Measurements from ENCODE around the gene ERCC3.
"Not testable (repeated sequence)": the region's sequence is repeated elsewhere in the genome, so short reads cannot be mapped to it uniquely, and the experiment has no call there.

Gene ERCC3

GRCh38 chr2:127225186-127225960 lies 68.6 kb downstream of the ERCC3 start:
- DNase-seq, result no peak

GRCh38 chr2:127224135-127224534 lies 69.8 kb downstream of the ERCC3 start:
- not testable (repeated sequence) for DNase-seq

- no peak for DNase-seq
Measured at GRCh38 chr2:127220768-127221527, 73.0 kb downstream of the ERCC3 start.

- DNase-seq, result no peak
Measured at GRCh38 chr2:127220102-127220767, 73.7 kb downstream of the ERCC3 start, which contains the start of gene CYP27C1. TSS of gene CYP27C1 (minus strand) at chr2:127220299. CDS start at chr2:127220270, 29 bp downstream.

GRCh38 chr2:127219171-127220070 lies 74.5 kb downstream of the ERCC3 start:
- DNase-seq, result no peak

- DNase-seq, result no peak
Measured at GRCh38 chr2:127218812-127219170, 75.2 kb downstream of the ERCC3 start.

GRCh38 chr2:127217470-127218325 lies 76.2 kb downstream of the ERCC3 start:
- no peak for DNase-seq

- no peak for DNase-seq
Measured at GRCh38 chr2:127216593-127216992, 77.4 kb downstream of the ERCC3 start.

GRCh38 chr2:127216095-127216494 lies 77.8 kb downstream of the ERCC3 start:
- no peak for DNase-seq

GRCh38 chr2:127214201-127214600 lies 79.7 kb downstream of the ERCC3 start:
- DNase-seq, result not testable (repeated sequence)

- no peak for DNase-seq
Measured at GRCh38 chr2:127208313-127208712, 85.6 kb downstream of the ERCC3 start.

Data from NK-92 treated with Interleukin-12 subunit alpha and Interleukin-12 subunit beta, amount 100 ng/mL, for 24 hours (cell line).